HG03565 (cell line): Measurements from ENCODE around the gene PRKCZ.
"Not testable (repeated sequence)": the region's sequence is repeated elsewhere in the genome, so short reads cannot be mapped to it uniquely, and the experiment has no call there.

ENCODE experiments used
- ATAC-seq: cut with Tn5 transposase; IDR thresholded peaks from one replicate; pipeline ENCODE4 v1.9.1; 2021; ENCODE audit warnings: mild to moderate bottlenecking, moderate library complexity; ENCODE audit not compliant: unreplicated experiment

The PRKCZ gene

GRCh38 chr1:2147869-2148268, 97.7 kb downstream of the PRKCZ start:
- ATAC-seq = not testable (repeated sequence)

- no peak for ATAC-seq
Observed at GRCh38 chr1:2148691-2149090, 98.5 kb downstream of the PRKCZ start.

GRCh38 chr1:2150801-2151200, 100.6 kb downstream of the PRKCZ start:
- no peak for ATAC-seq

- no peak for ATAC-seq
Observed at GRCh38 chr1:2151252-2151651, 101.0 kb downstream of the PRKCZ start.

- no peak for ATAC-seq
Observed at GRCh38 chr1:2151911-2152310, 101.7 kb downstream of the PRKCZ start.

- ATAC-seq = no peak
Observed at GRCh38 chr1:2152954-2153353, 102.7 kb downstream of the PRKCZ start.

- ATAC-seq = no peak
Observed at GRCh38 chr1:2154022-2154421, 103.8 kb downstream of the PRKCZ start.

- ATAC-seq = no peak
Observed at GRCh38 chr1:2155147-2155598, 105.0 kb downstream of the PRKCZ start.

GRCh38 chr1:2155788-2156187, 105.6 kb downstream of the PRKCZ start:
- no peak for ATAC-seq

- ATAC-seq = no peak
Observed at GRCh38 chr1:2156866-2157265, 106.7 kb downstream of the PRKCZ start.

- ATAC-seq = no peak
Observed at GRCh38 chr1:2157856-2158255, 107.6 kb downstream of the PRKCZ start.

GRCh38 chr1:2158272-2158671, 108.1 kb downstream of the PRKCZ start:
- no peak for ATAC-seq

- ATAC-seq = no peak
Observed at GRCh38 chr1:2159124-2159523, 108.9 kb downstream of the PRKCZ start.

GRCh38 chr1:2160451-2161300, 110.5 kb downstream of the PRKCZ start:
- no peak for ATAC-seq

GRCh38 chr1:2163205-2163604, 113.0 kb downstream of the PRKCZ start:
- ATAC-seq = no peak

- no peak for ATAC-seq
Observed at GRCh38 chr1:2165646-2166045, 115.4 kb downstream of the PRKCZ start.

GRCh38 chr1:2166254-2166653, 116.0 kb downstream of the PRKCZ start:
- no peak for ATAC-seq

GRCh38 chr1:2166695-2167094, 116.5 kb downstream of the PRKCZ start:
- ATAC-seq = no peak

- ATAC-seq = no peak
Observed at GRCh38 chr1:2168090-2168489, 117.9 kb downstream of the PRKCZ start.

GRCh38 chr1:2168535-2168934, 118.3 kb downstream of the PRKCZ start:
- ATAC-seq = no peak

- no peak for ATAC-seq
Observed at GRCh38 chr1:2169200-2169836, 119.1 kb downstream of the PRKCZ start.

GRCh38 chr1:2170211-2170610, 120.0 kb downstream of the PRKCZ start:
- no peak for ATAC-seq
